ENCODE results near the gene LRRC8C. TPM values are rescaled to one million over a fixed set of nuclear protein-coding genes. Genes with fewer than 3 reads are reported as not detected.

The LRRC8C gene
- total RNA-seq, 1 donor: 10.8 TPM

GRCh38 chr1:89669441-89669840 lies 36.5 kb downstream of the LRRC8C start:
- no peak for TF ChIP-seq CTCF (IDR thresholded peaks at IDR 0.05; ENCODE audit: insufficient read depth, low read depth, low read length)
- DNase-seq (ENCODE audit: low read depth): no peak
- no peak overlapping the region for H3K4me3 ChIP-seq (ENCODE audit: low read depth, low read length)

DNA sequence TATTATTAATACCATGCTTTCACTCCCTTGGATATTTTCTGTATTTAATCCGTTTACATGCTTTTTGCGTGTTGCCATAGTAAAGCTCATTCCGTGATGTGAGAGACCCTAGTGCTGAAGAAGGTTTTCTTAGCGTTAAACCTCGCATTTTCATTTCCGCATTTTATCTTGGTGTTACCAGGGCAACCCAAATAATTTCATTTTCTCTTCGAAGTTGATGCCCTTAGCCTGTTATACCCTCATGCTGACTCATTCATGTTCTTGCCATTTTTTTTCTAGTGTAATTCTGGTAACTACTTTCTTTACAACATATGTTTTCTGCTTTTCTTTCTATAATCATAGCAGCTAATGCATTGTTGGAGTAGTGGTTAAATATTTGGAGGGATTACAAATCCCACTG lies 37.2 kb downstream of the LRRC8C start:
- TF ChIP-seq CTCF (IDR thresholded peaks at IDR 0.05; ENCODE audit: insufficient read depth, low read depth, low read length): no peak
- DNase-seq (ENCODE audit: low read depth): no peak
- no peak overlapping the region for H3K4me3 ChIP-seq (ENCODE audit: low read depth, low read length)

DNA sequence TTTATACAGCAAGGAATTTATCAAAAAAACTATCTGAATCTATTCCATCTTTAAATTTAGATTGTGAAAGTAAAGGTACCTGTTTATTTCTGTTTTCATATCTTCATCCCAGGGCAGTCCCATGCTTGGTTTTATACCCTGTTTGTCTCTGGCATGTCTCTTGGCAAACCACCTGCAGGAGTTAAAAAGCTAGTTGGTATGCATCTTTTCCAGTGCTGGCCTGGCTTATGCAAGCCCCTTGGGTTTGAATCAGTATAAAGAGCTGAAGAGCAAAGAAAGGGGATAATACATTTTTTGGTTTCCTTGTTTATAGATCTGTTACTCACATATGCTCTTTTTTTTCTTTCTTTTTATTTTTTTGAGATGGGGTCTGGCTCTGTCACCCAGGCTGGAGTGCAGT lies 37.8 kb downstream of the LRRC8C start:
- TF ChIP-seq CTCF (IDR thresholded peaks at IDR 0.05; ENCODE audit: insufficient read depth, low read depth, low read length): no peak
- H3K4me3 ChIP-seq (ENCODE audit: low read depth, low read length): no peak overlapping the region
- DNase-seq (ENCODE audit: low read depth): no peak

DNA sequence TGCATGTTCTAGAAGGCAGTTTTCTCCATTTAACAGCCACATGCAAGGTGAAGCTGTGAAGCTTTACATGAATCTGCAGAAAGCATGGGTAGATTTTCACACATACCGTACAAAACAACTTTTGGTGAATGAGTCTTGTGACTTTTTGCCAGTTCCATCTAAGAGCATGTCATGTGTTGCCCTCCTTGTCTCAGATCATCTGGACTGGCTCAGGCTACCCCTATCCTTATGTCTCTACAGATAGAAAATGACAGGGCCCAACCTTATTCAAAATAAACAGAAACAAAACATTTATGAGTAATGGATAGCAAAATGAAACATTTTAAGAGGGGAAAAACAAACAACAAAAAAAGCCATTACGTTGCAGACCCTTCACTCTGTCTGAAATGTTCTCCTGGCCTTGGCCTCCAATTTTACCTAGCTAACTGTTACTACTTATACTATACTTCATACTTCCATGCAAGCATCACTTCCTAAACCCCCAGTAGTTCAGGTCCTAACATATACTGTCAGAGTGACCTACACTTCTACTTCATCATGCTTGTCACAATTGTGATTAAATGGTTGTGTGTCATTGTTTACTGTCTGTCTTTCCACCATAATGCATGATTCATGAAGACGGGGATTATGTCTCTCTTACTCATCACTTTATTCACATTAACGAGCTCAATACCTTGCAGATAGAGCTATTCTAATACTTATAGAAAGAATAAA lies 39.0 kb downstream of the LRRC8C start:
- DNase-seq (ENCODE audit: low read depth): no peak
- H3K4me3 ChIP-seq (ENCODE audit: low read depth, low read length): no peak overlapping the region
- no peak for TF ChIP-seq CTCF (IDR thresholded peaks at IDR 0.05; ENCODE audit: insufficient read depth, low read depth, low read length)

DNA sequence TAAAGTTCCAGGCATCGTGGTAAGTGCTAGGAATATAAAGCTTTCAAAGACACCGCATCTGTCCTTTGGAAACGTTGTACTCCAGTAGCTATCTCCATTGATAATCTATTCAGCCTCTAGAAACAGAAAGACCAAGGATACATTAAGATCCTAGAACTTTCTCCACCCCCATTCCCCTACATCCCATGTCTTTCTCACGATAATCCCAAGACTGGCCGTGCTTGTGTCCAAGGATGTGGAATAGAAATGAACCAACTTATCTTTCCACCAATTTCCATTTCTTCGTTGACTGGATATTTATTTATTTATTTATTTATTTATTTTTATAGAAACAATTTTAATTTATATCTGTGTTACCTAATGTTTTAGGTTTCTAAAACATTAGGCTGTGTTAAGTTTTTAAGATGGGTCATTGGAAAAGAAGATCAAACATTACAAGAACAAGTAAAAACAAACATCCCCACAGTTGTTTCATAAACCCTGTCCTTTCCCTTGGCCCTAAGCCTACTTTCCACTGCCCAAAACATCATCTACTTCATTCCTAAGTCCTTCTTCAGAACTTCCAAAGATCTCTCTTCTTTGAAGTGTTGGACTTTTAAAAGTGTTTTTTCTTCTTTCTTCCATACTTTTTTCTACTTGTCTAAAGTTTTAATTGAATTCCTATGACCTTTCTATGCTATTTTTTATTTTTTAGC lies 39.7 kb downstream of the LRRC8C start:
- no peak for TF ChIP-seq CTCF (IDR thresholded peaks at IDR 0.05; ENCODE audit: insufficient read depth, low read depth, low read length)
- peak; percentile 52 for DNase-seq (ENCODE audit: low read depth)
- H3K4me3 ChIP-seq (ENCODE audit: low read depth, low read length): no peak overlapping the region

- no peak for TF ChIP-seq CTCF (IDR thresholded peaks at IDR 0.05; ENCODE audit: insufficient read depth, low read depth, low read length)
- no peak for DNase-seq (ENCODE audit: low read depth)
- no peak overlapping the region for H3K4me3 ChIP-seq (ENCODE audit: low read depth, low read length)
Measured at GRCh38 chr1:89673251-89673650, 40.3 kb downstream of the LRRC8C start.

Data from fibroblast of villous mesenchyme (primary cell).